Peyer's patch (tissue), 4 donors: Measurements from ENCODE around the gene GPR107.

Source experiments
- POLR2A ChIP-seq, 2 donors: fragments of 450-650 bp; IDR thresholded peaks; one replicate each; pipeline ENCODE4 v1.5.1; 2017; ENCODE audit warnings: antibody characterized with exemption in 2 of 2, mild to moderate bottlenecking in 2 of 2, moderate library complexity in 2 of 2
- TF ChIP-seq, protein P1 (sequence below), 6 experiments: fragments of 450-650 bp in 4 of 6; fragments of 200-600 bp in 2 of 6; sonication (generic) in 1 of 6; IDR thresholded peaks; one replicate each; pipeline ENCODE4 v1.5.1; 2017 to 2019; ENCODE audit warnings: antibody characterized with exemption in 6 of 6, mild to moderate bottlenecking in 3 of 6, moderate library complexity in 1 of 6

DNA sequence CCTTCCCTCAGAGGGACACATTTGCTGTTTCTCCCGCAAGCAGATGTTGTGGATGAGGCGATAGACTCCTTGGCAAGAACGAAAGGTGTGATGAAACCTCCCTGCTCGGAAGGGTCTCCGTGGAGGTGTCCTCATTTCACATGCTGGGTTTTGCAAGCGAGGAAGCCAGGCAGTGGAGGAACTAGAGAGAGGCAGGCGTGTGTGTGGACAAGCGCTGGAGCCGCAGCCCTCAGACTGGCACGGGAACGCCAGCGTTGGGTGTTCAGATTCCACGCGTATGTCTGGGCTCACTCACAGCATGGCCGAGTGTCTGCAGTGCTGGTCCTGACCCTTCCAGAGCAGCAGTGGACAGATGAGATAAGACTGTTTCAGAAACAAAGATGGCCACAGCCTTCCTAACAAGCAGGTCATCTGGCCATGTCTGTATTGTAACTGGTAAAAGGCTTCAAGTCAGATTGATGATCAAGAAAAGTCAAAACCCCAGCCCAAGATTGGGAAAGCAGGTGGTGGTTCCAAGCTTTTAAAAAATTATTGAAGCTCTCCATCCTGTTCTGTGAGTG lies 83.5 kb downstream of the GPR107 start:
- TF ChIP-seq, protein P1, sequence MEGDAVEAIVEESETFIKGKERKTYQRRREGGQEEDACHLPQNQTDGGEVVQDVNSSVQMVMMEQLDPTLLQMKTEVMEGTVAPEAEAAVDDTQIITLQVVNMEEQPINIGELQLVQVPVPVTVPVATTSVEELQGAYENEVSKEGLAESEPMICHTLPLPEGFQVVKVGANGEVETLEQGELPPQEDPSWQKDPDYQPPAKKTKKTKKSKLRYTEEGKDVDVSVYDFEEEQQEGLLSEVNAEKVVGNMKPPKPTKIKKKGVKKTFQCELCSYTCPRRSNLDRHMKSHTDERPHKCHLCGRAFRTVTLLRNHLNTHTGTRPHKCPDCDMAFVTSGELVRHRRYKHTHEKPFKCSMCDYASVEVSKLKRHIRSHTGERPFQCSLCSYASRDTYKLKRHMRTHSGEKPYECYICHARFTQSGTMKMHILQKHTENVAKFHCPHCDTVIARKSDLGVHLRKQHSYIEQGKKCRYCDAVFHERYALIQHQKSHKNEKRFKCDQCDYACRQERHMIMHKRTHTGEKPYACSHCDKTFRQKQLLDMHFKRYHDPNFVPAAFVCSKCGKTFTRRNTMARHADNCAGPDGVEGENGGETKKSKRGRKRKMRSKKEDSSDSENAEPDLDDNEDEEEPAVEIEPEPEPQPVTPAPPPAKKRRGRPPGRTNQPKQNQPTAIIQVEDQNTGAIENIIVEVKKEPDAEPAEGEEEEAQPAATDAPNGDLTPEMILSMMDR (IDR thresholded peaks at IDR 0.05) = no peak
- TF ChIP-seq POLR2A (IDR thresholded peaks at IDR 0.05) = no peak
